DND-41 (cell line): Measurements from ENCODE around the gene SFXN2.

Experiments used
- ATAC-seq: fragments of 200-7000 bp; cut with Tn5 transposase; 3 replicates; pipeline ENCODE4 v1.9.1; 2021; ENCODE audit warnings: low read depth; ENCODE audit not compliant: insufficient read depth
- DNase-seq: peaks from one replicate; pipeline ENCODE4 v3.0.0-alpha.2; 2020
- H2AFZ ChIP-seq: 2 replicates; pipeline ENCODE4 v1.6.0; 2012; ENCODE audit warnings: low read depth, low read length
- H3K27ac ChIP-seq: 2 replicates; pipeline ENCODE4 v1.5.1; 2012; ENCODE audit warnings: low read length, inconsistent platforms
- H3K27me3 ChIP-seq: fragments of 200-600 bp; sonication (generic); 2 replicates; pipeline ENCODE4 v1.6.0; 2012; ENCODE audit warnings: low read length, mild to moderate bottlenecking, inconsistent platforms; ENCODE audit not compliant: insufficient read depth, poor library complexity
- H3K36me3 ChIP-seq: 2 replicates; pipeline ENCODE4 v1.5.1; 2012; ENCODE audit warnings: low read length, inconsistent platforms; ENCODE audit not compliant: insufficient read depth
- H3K4me1 ChIP-seq: 2 replicates; pipeline ENCODE4 v1.5.1; 2012; ENCODE audit warnings: mild to moderate bottlenecking, low read length; ENCODE audit not compliant: insufficient read depth
- H3K4me2 ChIP-seq: 2 replicates; pipeline ENCODE4 v1.6.0; 2012; ENCODE audit warnings: mild to moderate bottlenecking, moderate library complexity, low read length, inconsistent platforms; ENCODE audit not compliant: insufficient read depth
- H3K4me3 ChIP-seq, 2 experiments: fragments of 200-600 bp in 1 of 2; shearing (Covaris generic) in 1 of 2; 2 replicates each; pipeline ENCODE4 v1.5.1; 2012 to 2016; ENCODE audit warnings: inconsistent platforms in 2 of 2, low read length in 2 of 2, mild to moderate bottlenecking in 2 of 2, low read depth in 1 of 2, moderate library complexity in 1 of 2
- H3K79me2 ChIP-seq: 2 replicates; pipeline ENCODE4 v1.6.0; 2012; ENCODE audit warnings: low read length, inconsistent platforms; ENCODE audit not compliant: insufficient read depth
- H3K9ac ChIP-seq: 2 replicates; pipeline ENCODE4 v1.6.0; 2012; ENCODE audit warnings: low read depth, mild to moderate bottlenecking, inconsistent platforms, low read length, moderate library complexity
- H3K9me3 ChIP-seq: 2 replicates; pipeline ENCODE4 v1.5.1; 2012; ENCODE audit warnings: low read length, moderate library complexity, mild to moderate bottlenecking, inconsistent platforms; ENCODE audit not compliant: insufficient read depth, severe bottlenecking
- H4K20me1 ChIP-seq: 2 replicates; pipeline ENCODE4 v1.6.0; 2012; ENCODE audit warnings: low read length; ENCODE audit not compliant: insufficient read depth
- EZH2 ChIP-seq: IDR thresholded peaks from 3 replicates; pipeline ENCODE4 v1.6.1; 2012; ENCODE audit warnings: borderline replicate concordance, low read depth, mild to moderate bottlenecking, moderate library complexity, low read length, inconsistent platforms; ENCODE audit not compliant: severe bottlenecking
- TF ChIP-seq, protein P1 (sequence below): IDR thresholded peaks from 2 replicates; pipeline ENCODE4 v1.5.1; 2012; ENCODE audit warnings: borderline replicate concordance, low read length, moderate library complexity, mild to moderate bottlenecking; ENCODE audit not compliant: poor library complexity, severe bottlenecking; ENCODE audit errors: extremely low read depth

The SFXN2 gene

DNA sequence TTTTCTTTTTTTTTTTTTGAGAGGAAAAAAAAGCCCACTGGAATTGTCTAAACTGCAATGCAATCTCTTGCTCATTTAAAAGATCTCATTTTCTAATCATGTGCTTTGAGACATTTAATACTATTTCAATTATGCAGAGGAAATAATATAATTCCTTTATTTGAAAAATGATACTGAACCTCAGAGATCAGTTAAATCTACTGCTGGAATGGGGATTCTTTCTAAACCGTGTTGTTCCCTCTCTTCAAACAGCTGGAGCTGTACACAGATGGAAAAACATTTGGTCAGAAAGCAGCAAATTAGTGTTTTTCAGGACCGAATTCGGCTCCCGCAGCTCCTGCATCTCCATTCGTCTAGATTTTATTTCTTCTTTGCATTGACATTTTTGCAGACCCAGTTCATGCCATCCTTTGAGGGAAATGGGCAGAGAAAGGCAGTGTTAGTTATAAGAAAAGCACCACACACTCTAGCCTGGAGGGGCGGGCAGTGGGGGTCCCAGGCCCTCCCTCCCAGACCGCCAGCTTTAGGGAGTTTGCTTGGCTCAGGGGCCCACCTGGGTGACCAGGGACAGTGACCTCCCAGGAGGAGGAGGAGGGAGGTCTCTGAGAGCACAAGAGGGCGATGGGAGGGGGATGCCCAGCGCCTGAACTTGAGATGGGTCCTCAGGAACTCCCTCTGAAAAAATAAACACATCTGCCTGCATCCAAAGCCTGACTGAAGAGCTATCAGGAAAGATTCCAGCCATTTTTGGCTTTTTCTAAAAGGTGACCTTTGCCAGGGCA is 37.7 kb upstream of the SFXN2 start:
- H2AFZ ChIP-seq, result no peak overlapping the region
- H3K79me2 ChIP-seq, result no peaks in the 10 kb centered on the region
- H3K27ac ChIP-seq, result no peak overlapping the region
- H3K4me1 ChIP-seq, result peaks cover 38% of the 10 kb centered on the region
- H4K20me1 ChIP-seq, result no peaks in the 10 kb centered on the region
- no peak for TF ChIP-seq EZH2
- TF ChIP-seq, protein P1, sequence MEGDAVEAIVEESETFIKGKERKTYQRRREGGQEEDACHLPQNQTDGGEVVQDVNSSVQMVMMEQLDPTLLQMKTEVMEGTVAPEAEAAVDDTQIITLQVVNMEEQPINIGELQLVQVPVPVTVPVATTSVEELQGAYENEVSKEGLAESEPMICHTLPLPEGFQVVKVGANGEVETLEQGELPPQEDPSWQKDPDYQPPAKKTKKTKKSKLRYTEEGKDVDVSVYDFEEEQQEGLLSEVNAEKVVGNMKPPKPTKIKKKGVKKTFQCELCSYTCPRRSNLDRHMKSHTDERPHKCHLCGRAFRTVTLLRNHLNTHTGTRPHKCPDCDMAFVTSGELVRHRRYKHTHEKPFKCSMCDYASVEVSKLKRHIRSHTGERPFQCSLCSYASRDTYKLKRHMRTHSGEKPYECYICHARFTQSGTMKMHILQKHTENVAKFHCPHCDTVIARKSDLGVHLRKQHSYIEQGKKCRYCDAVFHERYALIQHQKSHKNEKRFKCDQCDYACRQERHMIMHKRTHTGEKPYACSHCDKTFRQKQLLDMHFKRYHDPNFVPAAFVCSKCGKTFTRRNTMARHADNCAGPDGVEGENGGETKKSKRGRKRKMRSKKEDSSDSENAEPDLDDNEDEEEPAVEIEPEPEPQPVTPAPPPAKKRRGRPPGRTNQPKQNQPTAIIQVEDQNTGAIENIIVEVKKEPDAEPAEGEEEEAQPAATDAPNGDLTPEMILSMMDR, result no peak
- ATAC-seq (no peak), DNase-seq (no peak)
- H3K4me2 ChIP-seq, result no peak overlapping the region
- no peaks in the 10 kb centered on the region for H3K27me3 ChIP-seq
- H3K4me3 ChIP-seq, result no peak overlapping the region
- no peak overlapping the region for H3K9ac ChIP-seq
- H3K36me3 ChIP-seq, result no peaks in the 10 kb centered on the region
- H3K9me3 ChIP-seq, result no peaks in the 10 kb centered on the region

DNA sequence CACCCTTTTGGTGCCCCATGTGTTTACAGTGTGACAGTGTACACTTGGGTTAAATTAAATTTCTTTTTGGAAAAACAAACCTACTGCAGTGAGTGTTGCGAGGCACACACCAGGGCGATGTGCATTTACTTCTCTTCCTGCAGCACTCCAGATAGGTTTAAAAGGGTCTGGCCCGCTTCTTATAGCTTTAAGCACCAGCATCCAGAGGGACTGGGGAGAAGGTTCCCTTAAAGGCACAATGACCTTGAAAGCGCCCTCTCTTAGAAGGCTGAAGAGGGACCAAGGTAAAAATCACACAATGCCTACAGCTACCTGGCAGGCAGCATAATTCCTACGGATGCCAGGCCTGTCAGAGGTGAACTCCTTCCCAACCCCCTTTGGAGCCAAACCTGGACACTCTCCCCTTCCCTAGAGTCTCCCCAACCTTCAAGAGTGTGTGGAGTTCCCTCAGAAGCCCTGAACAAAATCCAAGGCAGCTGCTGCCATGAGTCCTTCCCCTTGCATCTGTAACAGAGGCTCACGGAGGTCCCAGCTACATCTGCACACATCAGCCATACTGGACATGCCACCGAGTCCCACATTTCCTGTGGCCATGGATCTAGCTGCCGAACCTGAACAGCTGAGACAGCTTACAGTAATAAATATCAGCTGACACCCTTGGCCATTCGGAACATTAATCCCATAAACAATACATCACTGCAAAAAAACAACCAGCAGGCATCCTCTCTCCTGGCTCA is 36.9 kb upstream of the SFXN2 start:
- ATAC-seq (no peak), DNase-seq (no peak)
- Histone ChIP-seq H3K4me2 (no peak overlapping the region), H3K4me3 (no peak overlapping the region), H3K27ac (no peak overlapping the region), H3K9ac (no peak overlapping the region), H3K36me3 (no peaks in the 10 kb centered on the region), H3K79me2 (no peaks in the 10 kb centered on the region), H4K20me1 (no peaks in the 10 kb centered on the region), H3K27me3 (no peaks in the 10 kb centered on the region), H3K9me3 (no peaks in the 10 kb centered on the region), H2AFZ (no peak overlapping the region), H3K4me1 (peaks cover 38% of the 10 kb centered on the region)
- TF ChIP-seq, protein P1, result no peak
- TF ChIP-seq EZH2, result no peak

DNA sequence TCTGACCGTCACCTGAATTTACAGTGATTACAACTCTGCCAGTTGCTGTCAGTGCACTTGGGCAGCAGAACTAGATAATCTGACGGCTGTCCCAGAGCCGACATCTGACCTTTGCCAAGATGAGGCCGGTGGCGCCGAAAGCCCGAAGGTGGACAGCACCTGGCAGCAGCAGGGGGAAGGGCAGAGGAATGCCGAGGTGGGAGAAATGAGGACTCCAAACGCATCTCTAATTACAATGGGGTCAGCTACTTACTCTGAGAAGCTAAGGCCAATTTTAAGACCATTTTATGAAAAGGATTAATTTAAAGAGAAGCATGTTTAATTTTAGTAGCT is 36.4 kb upstream of the SFXN2 start:
- no peaks in the 10 kb centered on the region for H3K79me2 ChIP-seq
- ATAC-seq (no peak), DNase-seq (no peak)
- H3K27ac ChIP-seq, result no peak overlapping the region
- peaks cover 38% of the 10 kb centered on the region for H3K4me1 ChIP-seq
- H3K27me3 ChIP-seq, result no peaks in the 10 kb centered on the region
- TF ChIP-seq, protein P1, result no peak
- TF ChIP-seq EZH2, result no peak
- no peak overlapping the region for H2AFZ ChIP-seq
- no peak overlapping the region for H3K4me2 ChIP-seq
- no peak overlapping the region for H3K4me3 ChIP-seq
- H3K9me3 ChIP-seq, result no peaks in the 10 kb centered on the region
- no peak overlapping the region for H3K9ac ChIP-seq
- H4K20me1 ChIP-seq, result no peaks in the 10 kb centered on the region
- H3K36me3 ChIP-seq, result no peaks in the 10 kb centered on the region
